GM23338 (cell line): Measurements from ENCODE around the gene HACD3. TPM values are rescaled to one million over a fixed set of nuclear protein-coding genes. Genes with fewer than 3 reads are reported as not detected.

Source experiments
- ATAC-seq: fragments of 200-7000 bp; cut with Tn5 transposase; 3 replicates; pipeline ENCODE4 v1.9.1; 2020
- DNase-seq: peaks from one replicate; pipeline ENCODE4 v3.0.0-alpha.2; 2015; ENCODE audit warnings: low spot score
- H2AFZ ChIP-seq: fragments of 200-600 bp; sonication (generic); 2 replicates; pipeline ENCODE4 v1.8.0; 2016; ENCODE audit warnings: antibody characterized with exemption, mild to moderate bottlenecking, moderate library complexity
- H3F3A ChIP-seq: fragments of 200-600 bp; sonication (generic); replicated peaks from 2 replicates; pipeline ENCODE4 v1.8.0; 2017; ENCODE audit warnings: antibody characterized with exemption, mixed run types, low read depth
- H3K27ac ChIP-seq: fragments of 200-600 bp; sonication (generic); 2 replicates; pipeline ENCODE4 v1.6.1; 2016; ENCODE audit warnings: low read depth
- H3K27me3 ChIP-seq: fragments of 200-600 bp; sonication (generic); 2 replicates; pipeline ENCODE4 v1.8.0; 2016; ENCODE audit warnings: mild to moderate bottlenecking, mixed run types, moderate library complexity; ENCODE audit not compliant: insufficient read depth
- H3K36me3 ChIP-seq: fragments of 200-600 bp; sonication (generic); 2 replicates; pipeline ENCODE4 v1.8.0; 2016; ENCODE audit warnings: mild to moderate bottlenecking; ENCODE audit not compliant: insufficient read depth
- H3K4me1 ChIP-seq: fragments of 200-600 bp; sonication (generic); 2 replicates; pipeline ENCODE4 v1.8.0; 2016; ENCODE audit warnings: mild to moderate bottlenecking, moderate library complexity; ENCODE audit not compliant: insufficient read depth
- H3K4me2 ChIP-seq: fragments of 200-600 bp; sonication (generic); 2 replicates; pipeline ENCODE4 v1.7.1; 2017; ENCODE audit warnings: mixed run types
- H3K4me3 ChIP-seq: fragments of 200-600 bp; sonication (generic); 2 replicates; pipeline ENCODE4 v1.6.1; 2016; ENCODE audit warnings: mixed run types
- H3K79me2 ChIP-seq: fragments of 200-600 bp; sonication (generic); replicated peaks from 2 replicates; pipeline ENCODE4 v1.8.0; 2017; ENCODE audit warnings: mild to moderate bottlenecking; ENCODE audit not compliant: insufficient read depth
- H3K9me2 ChIP-seq: fragments of 200-600 bp; sonication (generic); 2 replicates; pipeline ENCODE4 v1.8.0; 2017; ENCODE audit not compliant: insufficient read depth
- H4K20me1 ChIP-seq: fragments of 200-600 bp; sonication (generic); replicated peaks from 2 replicates; pipeline ENCODE4 v1.8.0; 2017; ENCODE audit warnings: mild to moderate bottlenecking; ENCODE audit not compliant: insufficient read depth
- H3K27ac Mint-ChIP-seq: 2 replicates; pipeline ENCODE4 v1.8.0; 2020; ENCODE audit warnings: inconsistent platforms, mild to moderate bottlenecking, moderate library complexity, mixed read lengths
- H3K27me3 Mint-ChIP-seq: 3 replicates; pipeline ENCODE4 v1.8.0; 2022; ENCODE audit warnings: low read depth, mild to moderate bottlenecking, moderate library complexity, mixed read lengths, inconsistent platforms; ENCODE audit not compliant: insufficient read depth, poor library complexity
- H3K36me3 Mint-ChIP-seq: 3 replicates; pipeline ENCODE4 v1.8.0; 2021; ENCODE audit warnings: low read depth, mild to moderate bottlenecking, inconsistent platforms, moderate library complexity, mixed read lengths
- H3K4me1 Mint-ChIP-seq: 3 replicates; pipeline ENCODE4 v1.8.0; 2020; ENCODE audit warnings: mild to moderate bottlenecking, inconsistent platforms, mixed read lengths
- H3K4me3 Mint-ChIP-seq: 3 replicates; pipeline ENCODE4 v1.8.0; 2021; ENCODE audit warnings: moderate library complexity, mild to moderate bottlenecking, inconsistent platforms, mixed read lengths
- H3K9me3 Mint-ChIP-seq: 3 replicates; pipeline ENCODE4 v1.8.0; 2020; ENCODE audit warnings: moderate library complexity, mild to moderate bottlenecking, inconsistent platforms, mixed read lengths
- CREB1 ChIP-seq: fragments of 250-450 bp; sonication (Bioruptor Pico); IDR thresholded peaks from 2 replicates; pipeline ENCODE4 v1.5.0; 2020; ENCODE audit warnings: low read depth, mild to moderate bottlenecking, moderate library complexity
- EZH2 ChIP-seq: fragments of 200-600 bp; sonication (generic); IDR thresholded peaks from one replicate; pipeline ENCODE4 v1.8.0; 2017; ENCODE audit warnings: antibody characterized with exemption, mild to moderate bottlenecking, low read depth; ENCODE audit not compliant: unreplicated experiment
- EZH2phosphoT487 ChIP-seq: fragments of 200-600 bp; sonication (generic); IDR thresholded peaks from one replicate; pipeline ENCODE4 v1.8.1; 2018; ENCODE audit warnings: antibody characterized with exemption; ENCODE audit not compliant: unreplicated experiment
- JUNB ChIP-seq: IDR thresholded peaks from one replicate; pipeline ENCODE4 v1.6.1; 2016; ENCODE audit warnings: antibody characterized with exemption; ENCODE audit not compliant: unreplicated experiment
- NANOG ChIP-seq: IDR thresholded peaks from 2 replicates; pipeline ENCODE4 v1.6.1; 2016; ENCODE audit warnings: antibody characterized with exemption, borderline replicate concordance
- POLR2AphosphoS5 ChIP-seq: IDR thresholded peaks from 2 replicates; pipeline ENCODE4 v1.6.1; 2016; ENCODE audit warnings: antibody characterized with exemption, low read depth
- STAT1 ChIP-seq: IDR thresholded peaks from one replicate; pipeline ENCODE4 v1.6.1; 2016; ENCODE audit warnings: antibody characterized with exemption; ENCODE audit not compliant: unreplicated experiment
- ZNF114 ChIP-seq: fragments of 250-450 bp; sonication (Bioruptor Pico); IDR thresholded peaks from 2 replicates; pipeline ENCODE4 v1.5.0; 2020; ENCODE audit warnings: mild to moderate bottlenecking, moderate library complexity
- ZNF331 ChIP-seq: fragments of 250-450 bp; sonication (Bioruptor Pico); IDR thresholded peaks from 2 replicates; pipeline ENCODE4 v1.5.0; 2020; ENCODE audit warnings: low read depth, mild to moderate bottlenecking, moderate library complexity
- polyA plus RNA-seq: library from polyadenylated mRNA; unstranded; fragments of >200 nt; fragmentation: Nextera tagmentation; extraction: Ambion mirVana; gene quantifications from 2 replicates; pipeline ENCODE4 v1.2.1, GENCODE V29; 2016
- total RNA-seq: library from RNA; depleted of rRNA; stranded (reverse); fragments of >200 nt; shearing (Covaris generic); gene quantifications from 2 replicates; pipeline ENCODE4 v1.2.3, GENCODE V29; 2014
- TF ChIP-seq, protein P1 (sequence below): IDR thresholded peaks from one replicate; pipeline ENCODE4 v1.6.1; 2018; ENCODE audit warnings: antibody characterized with exemption; ENCODE audit not compliant: unreplicated experiment
- TF ChIP-seq, protein P2 (sequence below): fragments of 250-450 bp; sonication (Bioruptor Pico); IDR thresholded peaks from 2 replicates; pipeline ENCODE4 v1.5.0; 2020; ENCODE audit warnings: mild to moderate bottlenecking, moderate library complexity
- TF ChIP-seq, protein P3 (sequence below): IDR thresholded peaks from 2 replicates; pipeline ENCODE4 v1.6.1; 2016; ENCODE audit warnings: antibody characterized with exemption
- TF ChIP-seq, protein P4 (sequence below), 2 experiments: fragments of 200-600 bp in 1 of 2; sonication (generic) in 1 of 2; conservative IDR thresholded peaks; 2 replicates each; pipeline versions ENCODE4 v1.5.1 to v1.6.1; 2016 to 2017; ENCODE audit warnings: antibody characterized with exemption in 2 of 2, low read depth in 2 of 2, mild to moderate bottlenecking in 2 of 2, moderate library complexity in 1 of 2

The HACD3 gene
- total and polyA plus RNA-seq, 2 experiments from 2014 or later = 123 to 131 TPM

DNA sequence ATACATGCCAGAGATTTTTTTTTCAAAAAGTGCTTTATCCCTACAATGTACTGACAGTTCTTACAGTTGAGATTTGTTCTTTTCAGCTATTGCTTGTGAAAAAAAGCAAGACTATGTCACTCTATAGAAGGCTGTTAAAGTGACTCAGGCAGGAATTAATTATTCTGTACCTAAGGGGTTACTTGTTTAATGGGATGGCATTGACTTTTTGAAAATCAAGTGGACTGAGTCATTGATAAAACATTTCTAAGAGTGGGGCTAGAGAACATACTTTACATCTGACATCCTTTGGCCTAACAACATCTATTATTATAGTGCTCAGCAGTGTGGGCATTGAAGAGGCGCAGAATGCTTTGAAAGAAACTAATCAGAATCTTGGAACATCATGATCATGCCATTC, 46.4 kb downstream of the HACD3 start:
- H3K36me3 ChIP-seq = peaks cover 10% of the 10 kb centered on the region
- DNase-seq (no peak), ATAC-seq (no peak)
- no peak overlapping the region; the same call in 1 of the 2 replicates for H3K27ac ChIP-seq
- H3K4me2 ChIP-seq = no peak overlapping the region
- H3K4me1 ChIP-seq = no peaks in the 10 kb centered on the region; the same call in 1 of the 2 replicates
- H3K9me2 ChIP-seq = no peaks in the 10 kb centered on the region
- Mint-ChIP-seq H3K36me3 (peaks cover 49% of the 10 kb centered on the region; the same call in 2 of the 3 replicates), H3K9me3 (no peaks in the 10 kb centered on the region), H3K4me3 (no peak overlapping the region), H3K4me1 (peaks cover 31% of the 10 kb centered on the region), H3K27ac (no peak overlapping the region), H3K27me3 (no peaks in the 10 kb centered on the region)
- no peaks in the 10 kb centered on the region for H3K27me3 ChIP-seq
- no peaks in the 10 kb centered on the region; the same call in 1 of the 2 replicates for H3F3A ChIP-seq
- H4K20me1 ChIP-seq = no peaks in the 10 kb centered on the region
- H3K4me3 ChIP-seq = no peak overlapping the region
- no peak overlapping the region for H2AFZ ChIP-seq
- TF ChIP-seq NANOG = no peak
- TF ChIP-seq POLR2AphosphoS5 = no peak
- no peak for TF ChIP-seq EZH2phosphoT487
- no peak for TF ChIP-seq STAT1
- TF ChIP-seq, protein P1, sequence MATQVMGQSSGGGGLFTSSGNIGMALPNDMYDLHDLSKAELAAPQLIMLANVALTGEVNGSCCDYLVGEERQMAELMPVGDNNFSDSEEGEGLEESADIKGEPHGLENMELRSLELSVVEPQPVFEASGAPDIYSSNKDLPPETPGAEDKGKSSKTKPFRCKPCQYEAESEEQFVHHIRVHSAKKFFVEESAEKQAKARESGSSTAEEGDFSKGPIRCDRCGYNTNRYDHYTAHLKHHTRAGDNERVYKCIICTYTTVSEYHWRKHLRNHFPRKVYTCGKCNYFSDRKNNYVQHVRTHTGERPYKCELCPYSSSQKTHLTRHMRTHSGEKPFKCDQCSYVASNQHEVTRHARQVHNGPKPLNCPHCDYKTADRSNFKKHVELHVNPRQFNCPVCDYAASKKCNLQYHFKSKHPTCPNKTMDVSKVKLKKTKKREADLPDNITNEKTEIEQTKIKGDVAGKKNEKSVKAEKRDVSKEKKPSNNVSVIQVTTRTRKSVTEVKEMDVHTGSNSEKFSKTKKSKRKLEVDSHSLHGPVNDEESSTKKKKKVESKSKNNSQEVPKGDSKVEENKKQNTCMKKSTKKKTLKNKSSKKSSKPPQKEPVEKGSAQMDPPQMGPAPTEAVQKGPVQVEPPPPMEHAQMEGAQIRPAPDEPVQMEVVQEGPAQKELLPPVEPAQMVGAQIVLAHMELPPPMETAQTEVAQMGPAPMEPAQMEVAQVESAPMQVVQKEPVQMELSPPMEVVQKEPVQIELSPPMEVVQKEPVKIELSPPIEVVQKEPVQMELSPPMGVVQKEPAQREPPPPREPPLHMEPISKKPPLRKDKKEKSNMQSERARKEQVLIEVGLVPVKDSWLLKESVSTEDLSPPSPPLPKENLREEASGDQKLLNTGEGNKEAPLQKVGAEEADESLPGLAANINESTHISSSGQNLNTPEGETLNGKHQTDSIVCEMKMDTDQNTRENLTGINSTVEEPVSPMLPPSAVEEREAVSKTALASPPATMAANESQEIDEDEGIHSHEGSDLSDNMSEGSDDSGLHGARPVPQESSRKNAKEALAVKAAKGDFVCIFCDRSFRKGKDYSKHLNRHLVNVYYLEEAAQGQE = no peak
- no peak for TF ChIP-seq ZNF331 (CRISPR knock-in tag)
- TF ChIP-seq EZH2 = no peak
- no peak for TF ChIP-seq CREB1 (CRISPR knock-in tag)
- TF ChIP-seq, protein P2, sequence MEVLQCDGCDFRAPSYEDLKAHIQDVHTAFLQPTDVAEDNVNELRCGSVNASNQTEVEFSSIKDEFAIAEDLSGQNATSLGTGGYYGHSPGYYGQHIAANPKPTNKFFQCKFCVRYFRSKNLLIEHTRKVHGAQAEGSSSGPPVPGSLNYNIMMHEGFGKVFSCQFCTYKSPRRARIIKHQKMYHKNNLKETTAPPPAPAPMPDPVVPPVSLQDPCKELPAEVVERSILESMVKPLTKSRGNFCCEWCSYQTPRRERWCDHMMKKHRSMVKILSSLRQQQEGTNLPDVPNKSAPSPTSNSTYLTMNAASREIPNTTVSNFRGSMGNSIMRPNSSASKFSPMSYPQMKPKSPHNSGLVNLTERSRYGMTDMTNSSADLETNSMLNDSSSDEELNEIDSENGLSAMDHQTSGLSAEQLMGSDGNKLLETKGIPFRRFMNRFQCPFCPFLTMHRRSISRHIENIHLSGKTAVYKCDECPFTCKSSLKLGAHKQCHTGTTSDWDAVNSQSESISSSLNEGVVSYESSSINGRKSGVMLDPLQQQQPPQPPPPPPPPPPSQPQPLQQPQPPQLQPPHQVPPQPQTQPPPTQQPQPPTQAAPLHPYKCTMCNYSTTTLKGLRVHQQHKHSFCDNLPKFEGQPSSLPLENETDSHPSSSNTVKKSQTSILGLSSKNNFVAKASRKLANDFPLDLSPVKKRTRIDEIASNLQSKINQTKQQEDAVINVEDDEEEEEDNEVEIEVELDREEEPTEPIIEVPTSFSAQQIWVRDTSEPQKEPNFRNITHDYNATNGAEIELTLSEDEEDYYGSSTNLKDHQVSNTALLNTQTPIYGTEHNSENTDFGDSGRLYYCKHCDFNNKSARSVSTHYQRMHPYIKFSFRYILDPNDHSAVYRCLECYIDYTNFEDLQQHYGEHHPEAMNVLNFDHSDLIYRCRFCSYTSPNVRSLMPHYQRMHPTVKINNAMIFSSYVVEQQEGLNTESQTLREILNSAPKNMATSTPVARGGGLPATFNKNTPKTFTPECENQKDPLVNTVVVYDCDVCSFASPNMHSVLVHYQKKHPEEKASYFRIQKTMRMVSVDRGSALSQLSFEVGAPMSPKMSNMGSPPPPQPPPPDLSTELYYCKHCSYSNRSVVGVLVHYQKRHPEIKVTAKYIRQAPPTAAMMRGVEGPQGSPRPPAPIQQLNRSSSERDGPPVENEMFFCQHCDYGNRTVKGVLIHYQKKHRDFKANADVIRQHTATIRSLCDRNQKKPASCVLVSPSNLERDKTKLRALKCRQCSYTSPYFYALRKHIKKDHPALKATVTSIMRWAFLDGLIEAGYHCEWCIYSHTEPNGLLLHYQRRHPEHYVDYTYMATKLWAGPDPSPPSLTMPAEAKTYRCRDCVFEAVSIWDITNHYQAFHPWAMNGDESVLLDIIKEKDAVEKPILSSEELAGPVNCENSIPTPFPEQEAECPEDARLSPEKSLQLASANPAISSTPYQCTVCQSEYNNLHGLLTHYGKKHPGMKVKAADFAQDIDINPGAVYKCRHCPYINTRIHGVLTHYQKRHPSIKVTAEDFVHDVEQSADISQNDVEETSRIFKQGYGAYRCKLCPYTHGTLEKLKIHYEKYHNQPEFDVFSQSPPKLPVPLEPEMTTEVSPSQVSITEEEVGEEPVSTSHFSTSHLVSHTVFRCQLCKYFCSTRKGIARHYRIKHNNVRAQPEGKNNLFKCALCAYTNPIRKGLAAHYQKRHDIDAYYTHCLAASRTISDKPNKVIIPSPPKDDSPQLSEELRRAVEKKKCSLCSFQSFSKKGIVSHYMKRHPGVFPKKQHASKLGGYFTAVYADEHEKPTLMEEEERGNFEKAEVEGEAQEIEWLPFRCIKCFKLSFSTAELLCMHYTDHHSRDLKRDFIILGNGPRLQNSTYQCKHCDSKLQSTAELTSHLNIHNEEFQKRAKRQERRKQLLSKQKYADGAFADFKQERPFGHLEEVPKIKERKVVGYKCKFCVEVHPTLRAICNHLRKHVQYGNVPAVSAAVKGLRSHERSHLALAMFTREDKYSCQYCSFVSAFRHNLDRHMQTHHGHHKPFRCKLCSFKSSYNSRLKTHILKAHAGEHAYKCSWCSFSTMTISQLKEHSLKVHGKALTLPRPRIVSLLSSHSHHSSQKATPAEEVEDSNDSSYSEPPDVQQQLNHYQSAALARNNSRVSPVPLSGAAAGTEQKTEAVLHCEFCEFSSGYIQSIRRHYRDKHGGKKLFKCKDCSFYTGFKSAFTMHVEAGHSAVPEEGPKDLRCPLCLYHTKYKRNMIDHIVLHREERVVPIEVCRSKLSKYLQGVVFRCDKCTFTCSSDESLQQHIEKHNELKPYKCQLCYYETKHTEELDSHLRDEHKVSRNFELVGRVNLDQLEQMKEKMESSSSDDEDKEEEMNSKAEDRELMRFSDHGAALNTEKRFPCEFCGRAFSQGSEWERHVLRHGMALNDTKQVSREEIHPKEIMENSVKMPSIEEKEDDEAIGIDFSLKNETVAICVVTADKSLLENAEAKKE (CRISPR knock-in tag) = no peak
- TF ChIP-seq, protein P3, sequence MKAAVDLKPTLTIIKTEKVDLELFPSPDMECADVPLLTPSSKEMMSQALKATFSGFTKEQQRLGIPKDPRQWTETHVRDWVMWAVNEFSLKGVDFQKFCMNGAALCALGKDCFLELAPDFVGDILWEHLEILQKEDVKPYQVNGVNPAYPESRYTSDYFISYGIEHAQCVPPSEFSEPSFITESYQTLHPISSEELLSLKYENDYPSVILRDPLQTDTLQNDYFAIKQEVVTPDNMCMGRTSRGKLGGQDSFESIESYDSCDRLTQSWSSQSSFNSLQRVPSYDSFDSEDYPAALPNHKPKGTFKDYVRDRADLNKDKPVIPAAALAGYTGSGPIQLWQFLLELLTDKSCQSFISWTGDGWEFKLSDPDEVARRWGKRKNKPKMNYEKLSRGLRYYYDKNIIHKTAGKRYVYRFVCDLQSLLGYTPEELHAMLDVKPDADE = no peak
- no peak for TF ChIP-seq ZNF114 (CRISPR knock-in tag)
- TF ChIP-seq, protein P4, sequence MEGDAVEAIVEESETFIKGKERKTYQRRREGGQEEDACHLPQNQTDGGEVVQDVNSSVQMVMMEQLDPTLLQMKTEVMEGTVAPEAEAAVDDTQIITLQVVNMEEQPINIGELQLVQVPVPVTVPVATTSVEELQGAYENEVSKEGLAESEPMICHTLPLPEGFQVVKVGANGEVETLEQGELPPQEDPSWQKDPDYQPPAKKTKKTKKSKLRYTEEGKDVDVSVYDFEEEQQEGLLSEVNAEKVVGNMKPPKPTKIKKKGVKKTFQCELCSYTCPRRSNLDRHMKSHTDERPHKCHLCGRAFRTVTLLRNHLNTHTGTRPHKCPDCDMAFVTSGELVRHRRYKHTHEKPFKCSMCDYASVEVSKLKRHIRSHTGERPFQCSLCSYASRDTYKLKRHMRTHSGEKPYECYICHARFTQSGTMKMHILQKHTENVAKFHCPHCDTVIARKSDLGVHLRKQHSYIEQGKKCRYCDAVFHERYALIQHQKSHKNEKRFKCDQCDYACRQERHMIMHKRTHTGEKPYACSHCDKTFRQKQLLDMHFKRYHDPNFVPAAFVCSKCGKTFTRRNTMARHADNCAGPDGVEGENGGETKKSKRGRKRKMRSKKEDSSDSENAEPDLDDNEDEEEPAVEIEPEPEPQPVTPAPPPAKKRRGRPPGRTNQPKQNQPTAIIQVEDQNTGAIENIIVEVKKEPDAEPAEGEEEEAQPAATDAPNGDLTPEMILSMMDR (conservative IDR thresholded peaks at IDR 0.05; ENCODE audit: low read depth in 2 of 2) = no peak
- no peak for TF ChIP-seq JUNB
- no peaks in the 10 kb centered on the region for H3K79me2 ChIP-seq
